Testis (tissue), 3 donors: Measurements from ENCODE around the gene ERGIC3. TPM values are rescaled to one million over a fixed set of nuclear protein-coding genes. Genes with fewer than 3 reads are reported as not detected.
A peak's percentile ranks its signal among the peaks of the same experiment; 100 is the strongest.

ENCODE experiments used
- DNase-seq: peaks from one replicate; pipeline ENCODE4 v3.0.0-alpha.2; 2019
- H3K27ac ChIP-seq, 2 donors: fragments of 200-600 bp; sonication (generic); one replicate each; pipeline ENCODE4 v1.5.1; 2019
- H3K27me3 ChIP-seq: fragments of 200-600 bp; sonication (generic); one replicate; pipeline ENCODE4 v1.5.1; 2019
- H3K36me3 ChIP-seq: fragments of 200-600 bp; sonication (generic); one replicate; pipeline ENCODE4 v1.5.1; 2017; ENCODE audit warnings: low read depth; ENCODE audit errors: missing control alignments
- H3K4me1 ChIP-seq: fragments of 200-600 bp; sonication (generic); one replicate; pipeline ENCODE4 v1.5.1; 2019
- H3K4me3 ChIP-seq, 2 donors: fragments of 200-600 bp; sonication (generic); one replicate each; pipeline ENCODE4 v1.5.1; 2017 to 2019
- H3K9me3 ChIP-seq: fragments of 200-600 bp; sonication (generic); one replicate; pipeline ENCODE4 v1.5.1; 2017
- POLR2A ChIP-seq: fragments of 450-650 bp; IDR thresholded peaks from one replicate; pipeline ENCODE4 v1.6.1; 2017; ENCODE audit warnings: antibody characterized with exemption, mild to moderate bottlenecking, moderate library complexity
- WGBS, 2 donors: methylation state at CpG; one replicate each; pipeline ENCODE4 v1.1.5; 2018; 5-methylcytosine and 5-hydroxymethylcytosine counted together
- intact Hi-C: fragments of 100-400 bp; cut with DNase I; formaldehyde crosslinking; loops from one replicate; pipeline ENCODE4 v1.15.1; 2023; ENCODE audit warnings: low total_unique reads
- polyA plus RNA-seq: library from polyadenylated mRNA; stranded (reverse); fragments of 350-450 nt; fragmentation: Illumina TruSeq; extraction: RNeasy Lipid Tissue Mini Kit (QIAGEN cat#74804); gene quantifications from one replicate; pipeline ENCODE4 v1.2.3, GENCODE V29; 2014; ENCODE audit warnings: low read depth, low replicate concordance; ENCODE audit not compliant: insufficient read depth
- total RNA-seq, 2 donors: library from RNA; depleted of rRNA; stranded (reverse); fragments of >200 nt; gene quantifications; one replicate each; pipeline ENCODE4 v1.2.3, GENCODE V29; 2016
- TF ChIP-seq, protein P1 (sequence below), 3 experiments: fragments of 450-650 bp in 2 of 3; fragments of 200-600 bp in 1 of 3; sonication (generic) in 1 of 3; IDR thresholded peaks; one replicate each; pipeline ENCODE4 v1.5.1; 2016 to 2019; ENCODE audit warnings: antibody characterized with exemption in 3 of 3, mild to moderate bottlenecking in 2 of 3, moderate library complexity in 1 of 3

Gene ERGIC3
- total and polyA plus RNA-seq, 3 donors from 2014 or later: 337 to 493 (median 338) TPM

DNA sequence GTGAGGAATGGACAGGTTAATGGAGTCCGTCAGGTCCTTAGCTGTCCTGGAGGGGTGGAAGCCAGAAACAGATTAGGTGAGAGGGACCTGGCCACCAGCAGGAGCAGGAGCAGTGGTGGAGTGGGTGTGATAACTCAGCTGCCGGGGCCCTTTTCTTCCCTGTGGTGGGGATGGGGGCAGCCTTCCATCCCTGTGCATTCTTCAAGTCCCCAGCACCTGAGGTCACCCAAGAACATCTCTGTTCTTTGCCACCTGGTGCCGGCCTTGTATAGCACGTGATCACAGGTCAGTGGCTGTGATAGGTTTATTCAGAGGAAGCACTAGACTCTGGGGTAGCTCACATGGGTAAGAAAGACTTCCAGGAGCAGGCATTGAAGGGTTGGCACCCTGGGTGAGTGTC, 16.6 kb downstream of the ERGIC3 start:
- no peak overlapping the region for H3K27ac ChIP-seq
- H3K9me3 ChIP-seq: no peaks in the 10 kb centered on the region
- TF ChIP-seq POLR2A: no peak
- TF ChIP-seq, protein P1, sequence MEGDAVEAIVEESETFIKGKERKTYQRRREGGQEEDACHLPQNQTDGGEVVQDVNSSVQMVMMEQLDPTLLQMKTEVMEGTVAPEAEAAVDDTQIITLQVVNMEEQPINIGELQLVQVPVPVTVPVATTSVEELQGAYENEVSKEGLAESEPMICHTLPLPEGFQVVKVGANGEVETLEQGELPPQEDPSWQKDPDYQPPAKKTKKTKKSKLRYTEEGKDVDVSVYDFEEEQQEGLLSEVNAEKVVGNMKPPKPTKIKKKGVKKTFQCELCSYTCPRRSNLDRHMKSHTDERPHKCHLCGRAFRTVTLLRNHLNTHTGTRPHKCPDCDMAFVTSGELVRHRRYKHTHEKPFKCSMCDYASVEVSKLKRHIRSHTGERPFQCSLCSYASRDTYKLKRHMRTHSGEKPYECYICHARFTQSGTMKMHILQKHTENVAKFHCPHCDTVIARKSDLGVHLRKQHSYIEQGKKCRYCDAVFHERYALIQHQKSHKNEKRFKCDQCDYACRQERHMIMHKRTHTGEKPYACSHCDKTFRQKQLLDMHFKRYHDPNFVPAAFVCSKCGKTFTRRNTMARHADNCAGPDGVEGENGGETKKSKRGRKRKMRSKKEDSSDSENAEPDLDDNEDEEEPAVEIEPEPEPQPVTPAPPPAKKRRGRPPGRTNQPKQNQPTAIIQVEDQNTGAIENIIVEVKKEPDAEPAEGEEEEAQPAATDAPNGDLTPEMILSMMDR (IDR thresholded peaks at IDR 0.05): no peak
- WGBS, 2 donors: 89 to 93% methylated on average over 4 of the region's 4 CpGs
- no peak for DNase-seq
- intact Hi-C loops: no loop called here
- H3K4me3 ChIP-seq: no peak overlapping the region
- H3K27me3 ChIP-seq: no peaks in the 10 kb centered on the region
- peaks cover 9% of the 10 kb centered on the region for H3K4me1 ChIP-seq
- H3K36me3 ChIP-seq: no peaks in the 10 kb centered on the region

DNA sequence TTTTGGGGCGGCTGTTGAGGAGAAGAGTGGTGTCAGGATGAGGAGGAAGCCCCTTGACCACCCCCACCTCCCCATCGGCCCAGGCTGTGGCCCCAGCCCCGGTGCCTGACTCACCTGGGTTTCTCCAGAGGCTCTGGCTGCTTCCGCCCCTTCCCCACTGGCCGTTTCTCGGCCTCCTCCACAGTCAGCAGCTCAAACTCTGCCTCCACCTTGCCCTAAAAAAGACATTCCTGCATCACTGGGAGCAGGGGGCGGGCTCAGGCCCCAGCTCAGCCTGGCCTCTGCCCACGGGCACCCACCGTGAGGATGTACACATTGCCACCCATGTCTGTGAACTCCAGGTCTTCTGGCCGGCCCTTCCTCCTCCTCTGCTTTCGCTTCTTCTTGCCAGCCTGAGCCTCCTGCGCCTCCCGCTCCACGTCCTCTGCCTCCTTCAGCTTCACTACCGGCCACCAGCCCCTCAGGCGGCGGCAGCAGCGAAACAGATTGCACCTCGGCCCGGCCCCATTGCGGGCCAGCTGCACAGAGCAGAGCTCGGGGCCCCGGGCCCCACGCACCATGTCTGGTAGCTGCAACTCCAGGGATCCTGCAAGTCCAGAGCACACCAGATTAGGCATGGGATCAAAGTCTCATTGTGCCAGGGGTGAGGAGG, 17.3 kb downstream of the ERGIC3 start:
- DNase-seq: no peak
- no peaks in the 10 kb centered on the region for H3K9me3 ChIP-seq
- WGBS, 2 donors: 92 to 94% methylated on average over 19 to 24 of the region's 24 CpGs
- H3K4me1 ChIP-seq: peaks cover 2% of the 10 kb centered on the region
- TF ChIP-seq POLR2A: no peak
- TF ChIP-seq, protein P1 (IDR thresholded peaks at IDR 0.05): no peak
- no peak overlapping the region for H3K4me3 ChIP-seq
- H3K27me3 ChIP-seq: no peaks in the 10 kb centered on the region
- intact Hi-C loops: no loop called here
- H3K27ac ChIP-seq: no peak overlapping the region
- H3K36me3 ChIP-seq: no peaks in the 10 kb centered on the region

DNA sequence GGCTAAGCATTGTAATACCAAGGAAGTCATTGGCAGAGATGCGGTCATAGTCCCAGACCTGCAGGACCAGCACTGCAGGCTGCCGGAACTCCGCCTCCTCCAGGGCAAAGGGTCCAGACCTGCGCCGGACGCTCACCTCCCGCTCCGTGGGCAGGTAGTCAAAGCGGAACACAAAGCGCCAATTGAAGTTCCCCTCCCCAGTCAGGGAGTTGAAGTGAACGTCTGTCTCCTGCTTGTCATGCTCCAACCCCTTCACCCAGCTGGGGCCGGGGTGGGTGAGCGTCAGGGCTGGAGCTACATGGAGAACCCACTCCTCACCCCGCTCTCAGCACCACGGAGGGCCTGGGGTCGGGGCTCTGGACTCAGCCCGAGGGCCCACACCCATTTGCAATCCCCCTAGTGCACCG, 18.2 kb downstream of the ERGIC3 start:
- WGBS, 2 donors: 84 to 88% methylated on average over 5 to 18 of the region's 18 CpGs
- Histone ChIP-seq H3K4me1 (no peaks in the 10 kb centered on the region), H3K4me3 (no peak overlapping the region), H3K27ac (no peak overlapping the region), H3K9me3 (no peaks in the 10 kb centered on the region), H3K27me3 (no peaks in the 10 kb centered on the region), H3K36me3 (no peaks in the 10 kb centered on the region)
- intact Hi-C loops: no loop called here
- DNase-seq: no peak
- TF ChIP-seq POLR2A: no peak
- TF ChIP-seq, protein P1 (IDR thresholded peaks at IDR 0.05): no peak

DNA sequence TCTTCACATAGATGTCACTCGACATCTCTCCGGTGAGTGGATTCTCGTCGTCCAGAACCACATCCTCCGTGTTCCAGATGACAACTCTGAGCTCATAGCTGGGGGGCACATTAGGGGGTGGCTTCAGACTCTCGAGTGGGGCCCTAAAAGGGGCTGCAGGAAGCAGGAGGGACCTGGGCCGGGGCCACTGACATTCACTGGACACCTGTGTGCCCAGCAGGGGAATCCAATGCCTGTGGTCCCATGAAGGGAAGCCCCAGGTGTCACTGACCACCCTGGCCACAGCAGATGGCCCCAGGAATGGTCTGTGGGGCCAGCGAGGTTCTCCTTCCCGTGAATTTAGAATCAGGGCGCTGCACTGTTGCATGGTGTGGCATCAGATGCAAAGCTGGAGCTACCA, 18.7 kb downstream of the ERGIC3 start:
- Histone ChIP-seq H3K9me3 (no peaks in the 10 kb centered on the region), H3K4me3 (no peak overlapping the region), H3K36me3 (no peaks in the 10 kb centered on the region), H3K27me3 (no peaks in the 10 kb centered on the region), H3K4me1 (no peaks in the 10 kb centered on the region), H3K27ac (no peak overlapping the region)
- no peak for DNase-seq
- intact Hi-C loops: no loop called here
- no peak for TF ChIP-seq POLR2A
- TF ChIP-seq, protein P1 (IDR thresholded peaks at IDR 0.05): no peak
- WGBS, 2 donors: 71% methylated on average over 10 of the region's 10 CpGs

DNA sequence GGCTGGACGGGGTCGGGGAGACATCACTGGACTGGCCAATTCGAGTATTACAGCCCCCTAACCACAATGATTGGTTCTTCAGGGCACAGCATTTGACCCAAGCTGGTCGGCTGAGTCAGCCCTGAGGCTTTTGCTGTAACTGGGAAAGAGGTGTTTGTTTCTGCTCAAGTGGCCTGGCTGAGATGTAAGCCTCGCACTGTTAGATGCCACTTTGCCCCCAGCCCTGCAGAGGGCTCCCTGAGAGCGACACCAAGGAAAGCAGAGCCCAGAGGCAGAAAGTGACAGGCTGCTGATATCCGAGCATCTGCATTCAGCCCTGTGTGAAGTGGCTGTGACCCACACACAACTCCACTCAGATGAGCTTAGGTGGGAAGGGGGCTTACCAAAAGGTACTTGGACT, 19.4 kb downstream of the ERGIC3 start:
- Histone ChIP-seq H3K4me3 (no peak overlapping the region), H3K4me1 (no peaks in the 10 kb centered on the region), H3K9me3 (no peaks in the 10 kb centered on the region), H3K27me3 (no peaks in the 10 kb centered on the region), H3K36me3 (no peaks in the 10 kb centered on the region), H3K27ac (no peak overlapping the region)
- TF ChIP-seq, protein P1 (IDR thresholded peaks at IDR 0.05): no peak
- no peak for TF ChIP-seq POLR2A
- WGBS, 2 donors: 47 to 79% methylated on average over 3 to 7 of the region's 7 CpGs
- peak; percentile 40 for DNase-seq
- intact Hi-C loops: no loop called here
